ENCODE results near the gene TMEM61.

TMEM61 gene

GRCh38 chr1:55039342-55040082 is 59.1 kb downstream of the TMEM61 start, which contains the start of gene PCSK9:
Gene PCSK9 (plus strand): TSS chr1:55039548. CDS start chr1:55039838, 290 bp downstream.
- Mint-ChIP-seq H3K4me1 (peaks cover 3% of the 10 kb centered on the region), H3K4me3 (no peak within 1 kb of the TSS), H3K27ac (no peak within 1 kb of the TSS), H3K27me3 (peaks cover 29% of the 10 kb centered on the region), H3K36me3 (no peaks in the 10 kb centered on the region), H3K9me3 (no peaks in the 10 kb centered on the region)
- no peak for DNase-seq (ENCODE audit: low spot score in 2 of 2)
- ATAC-seq (ENCODE audit: low read depth): no peak

DNA sequence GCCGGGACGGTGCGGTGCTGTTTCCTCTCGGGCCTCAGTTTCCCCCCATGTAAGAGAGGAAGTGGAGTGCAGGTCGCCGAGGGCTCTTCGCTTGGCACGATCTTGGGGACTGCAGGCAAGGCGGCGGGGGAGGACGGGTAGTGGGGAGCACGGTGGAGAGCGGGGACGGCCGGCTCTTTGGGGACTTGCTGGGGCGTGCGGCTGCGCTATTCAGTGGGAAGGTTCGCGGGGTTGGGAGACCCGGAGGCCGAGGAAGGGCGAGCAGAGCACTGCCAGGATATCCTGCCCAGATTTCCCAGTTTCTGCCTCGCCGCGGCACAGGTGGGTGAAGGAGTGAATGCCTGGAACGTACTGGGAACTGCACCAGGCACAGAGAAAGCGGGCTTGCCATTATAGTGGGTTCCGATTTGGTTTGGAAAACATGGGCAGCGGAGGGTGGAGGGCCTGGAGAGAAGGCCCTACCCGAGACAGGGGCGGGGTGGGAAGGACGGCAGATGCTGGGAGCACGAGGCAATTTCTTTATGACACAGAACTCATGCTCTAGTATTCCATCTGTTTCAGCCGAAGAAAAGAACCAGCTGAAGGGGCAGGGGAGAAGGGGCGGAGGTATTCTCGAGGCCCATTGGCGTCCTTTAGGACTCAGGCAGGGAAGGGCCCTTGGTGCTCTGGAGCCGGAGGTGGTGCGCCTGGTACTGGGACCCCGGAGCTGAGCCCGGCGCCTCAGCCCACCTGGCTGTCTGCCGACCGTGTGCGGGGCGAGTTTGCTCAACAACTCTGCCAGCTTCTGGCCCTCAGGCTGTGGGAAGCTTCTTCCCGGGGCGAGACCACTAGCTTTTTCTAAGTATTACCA is 59.9 kb downstream of the TMEM61 start:
- Mint-ChIP-seq H3K27me3 (peaks cover 26% of the 10 kb centered on the region), H3K9me3 (no peaks in the 10 kb centered on the region), H3K4me3 (no peak overlapping the region), H3K27ac (no peak overlapping the region), H3K4me1 (peaks cover 3% of the 10 kb centered on the region), H3K36me3 (no peaks in the 10 kb centered on the region)
- ATAC-seq (ENCODE audit: low read depth) (no peak), DNase-seq (ENCODE audit: low spot score in 2 of 2) (no peak)

DNA sequence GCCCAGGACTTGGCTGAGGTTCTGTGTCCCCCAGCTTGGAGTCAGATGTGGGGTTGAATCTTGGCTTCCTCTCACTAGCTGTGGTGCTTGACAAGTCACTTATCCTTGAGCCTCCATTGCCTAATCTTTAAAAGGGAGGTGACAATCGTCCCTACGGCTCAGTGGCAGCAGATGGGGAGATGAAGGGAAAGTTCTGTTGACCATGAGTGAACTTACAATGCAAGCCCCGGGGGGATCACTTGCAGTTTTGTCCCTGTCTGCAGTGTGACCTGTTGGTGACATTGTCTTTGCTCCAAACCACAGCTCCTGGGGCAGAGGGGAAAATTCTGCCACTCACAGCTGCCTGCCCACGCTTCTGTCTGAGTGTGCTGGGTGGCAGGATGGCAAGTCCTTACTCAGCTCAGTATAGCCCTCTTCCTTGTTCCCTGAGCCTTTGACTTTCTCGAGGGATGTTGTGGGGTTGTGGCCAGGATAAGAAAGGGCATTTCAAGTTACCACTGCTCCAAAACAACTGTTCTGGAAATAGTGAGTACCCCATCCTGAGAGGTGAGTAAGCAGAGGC is 60.6 kb downstream of the TMEM61 start:
- Mint-ChIP-seq H3K27me3 (peaks cover 24% of the 10 kb centered on the region), H3K36me3 (no peaks in the 10 kb centered on the region), H3K27ac (no peak overlapping the region), H3K4me3 (no peak overlapping the region), H3K4me1 (no peaks in the 10 kb centered on the region), H3K9me3 (no peaks in the 10 kb centered on the region)
- ATAC-seq (ENCODE audit: low read depth) (no peak), DNase-seq (ENCODE audit: low spot score in 2 of 2) (no peak)

DNA sequence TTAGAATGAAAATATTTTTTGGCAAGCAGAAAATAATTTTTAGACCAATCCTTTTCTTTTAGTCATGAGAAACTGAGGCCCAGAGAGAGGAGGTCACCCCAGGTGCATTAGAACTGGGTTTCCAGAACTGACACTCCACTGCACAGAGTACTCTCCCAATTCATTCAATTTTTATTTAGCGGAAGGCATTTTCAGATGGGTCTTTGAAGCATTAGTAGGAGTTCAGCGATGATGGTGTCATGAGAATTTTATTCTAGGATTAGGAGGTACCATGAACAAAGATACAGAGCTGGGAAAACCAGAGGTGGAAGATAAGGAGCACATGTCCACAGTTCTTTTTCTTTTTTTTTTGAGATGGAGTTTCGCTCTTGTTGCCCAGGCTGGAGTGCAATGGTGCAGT is 61.2 kb downstream of the TMEM61 start:
- no peak for DNase-seq (ENCODE audit: low spot score in 2 of 2)
- no peaks in the 10 kb centered on the region for H3K36me3 Mint-ChIP-seq
- ATAC-seq (ENCODE audit: low read depth): no peak
- no peaks in the 10 kb centered on the region for H3K4me1 Mint-ChIP-seq
- no peak overlapping the region for H3K27ac Mint-ChIP-seq
- no peaks in the 10 kb centered on the region for H3K9me3 Mint-ChIP-seq
- H3K4me3 Mint-ChIP-seq: no peak overlapping the region
- H3K27me3 Mint-ChIP-seq: peaks cover 21% of the 10 kb centered on the region
